Muscle of arm (tissue), 12 donors: ENCODE data around the gene FAM111B. TPM values are rescaled to one million over a fixed set of nuclear protein-coding genes. Genes with fewer than 3 reads are reported as not detected.

ENCODE experiments used
- DNase-seq: peaks from one replicate; pipeline ENCODE4 v3.0.0-alpha.2; 2013
- polyA plus RNA-seq, 12 donors: library from polyadenylated mRNA; unstranded; fragments of 120-200 nt; gene quantifications; one replicate each; pipeline ENCODE4 v1.2.1, GENCODE V29; 2013; ENCODE audit not compliant: insufficient read length in 12 of 12

FAM111B gene
- polyA plus RNA-seq, 12 donors: 5.5 to 16.8 (median 10.8) TPM; not detected in 1

DNA sequence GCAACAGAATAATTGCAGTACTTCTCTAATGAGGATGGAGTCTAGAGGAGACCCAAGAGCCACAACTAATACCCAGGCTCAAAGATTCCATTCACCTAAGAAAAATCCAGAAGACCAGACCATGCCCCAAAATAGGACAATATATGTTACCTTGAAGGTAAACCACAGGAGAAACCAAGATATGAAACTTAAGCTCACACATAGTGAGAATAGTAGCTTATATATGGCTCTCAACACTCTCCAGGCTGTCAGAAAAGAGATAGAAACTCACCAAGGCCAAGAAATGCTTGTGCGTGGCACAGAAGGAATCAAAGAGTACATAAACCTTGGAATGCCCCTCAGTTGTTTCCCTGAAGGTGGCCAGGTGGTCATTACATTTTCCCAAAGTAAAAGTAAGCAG lies 44.7 kb downstream of the FAM111B start:
- no peak for DNase-seq

DNA sequence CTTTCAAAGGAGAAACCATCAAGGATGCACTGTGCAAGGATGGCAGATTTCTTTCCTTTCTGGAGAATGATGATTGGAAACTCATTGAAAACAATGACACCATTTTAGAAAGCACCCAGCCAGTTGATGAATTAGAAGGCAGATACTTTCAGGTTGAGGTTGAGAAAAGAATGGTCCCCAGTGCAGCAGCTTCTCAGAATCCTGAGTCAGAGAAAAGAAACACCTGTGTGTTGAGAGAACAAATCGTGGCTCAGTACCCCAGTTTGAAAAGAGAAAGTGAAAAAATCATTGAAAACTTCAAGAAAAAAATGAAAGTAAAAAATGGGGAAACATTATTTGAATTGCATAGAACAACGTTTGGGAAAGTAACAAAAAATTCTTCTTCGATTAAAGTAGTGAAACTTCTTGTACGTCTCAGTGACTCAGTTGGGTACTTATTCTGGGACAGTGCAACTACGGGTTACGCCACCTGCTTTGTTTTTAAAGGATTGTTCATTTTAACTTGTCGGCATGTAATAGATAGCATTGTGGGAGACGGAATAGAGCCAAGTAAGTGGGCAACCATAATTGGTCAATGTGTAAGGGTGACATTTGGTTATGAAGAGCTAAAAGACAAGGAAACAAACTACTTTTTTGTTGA lies 45.4 kb downstream of the FAM111B start:
- no peak for DNase-seq

DNA sequence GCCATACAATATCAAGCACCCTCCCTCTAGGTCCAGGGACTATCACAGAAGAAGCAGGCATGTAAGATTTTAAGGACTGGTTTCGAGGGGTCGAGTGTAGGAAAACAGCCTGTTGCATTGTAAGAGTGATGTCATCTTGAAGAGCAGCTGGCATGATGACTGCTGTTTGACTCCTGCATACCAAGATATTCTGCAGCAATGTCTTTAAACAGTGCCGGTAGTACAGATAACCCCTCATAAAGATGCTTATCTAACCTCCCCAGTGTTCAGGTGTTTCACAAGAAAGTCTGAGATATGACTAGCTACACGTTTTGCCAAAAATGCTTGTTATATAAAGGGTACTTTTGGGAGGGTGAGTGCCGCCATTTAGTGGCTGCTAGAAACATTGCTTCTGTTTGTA lies 47.6 kb downstream of the FAM111B start:
- DNase-seq: no peak

DNA sequence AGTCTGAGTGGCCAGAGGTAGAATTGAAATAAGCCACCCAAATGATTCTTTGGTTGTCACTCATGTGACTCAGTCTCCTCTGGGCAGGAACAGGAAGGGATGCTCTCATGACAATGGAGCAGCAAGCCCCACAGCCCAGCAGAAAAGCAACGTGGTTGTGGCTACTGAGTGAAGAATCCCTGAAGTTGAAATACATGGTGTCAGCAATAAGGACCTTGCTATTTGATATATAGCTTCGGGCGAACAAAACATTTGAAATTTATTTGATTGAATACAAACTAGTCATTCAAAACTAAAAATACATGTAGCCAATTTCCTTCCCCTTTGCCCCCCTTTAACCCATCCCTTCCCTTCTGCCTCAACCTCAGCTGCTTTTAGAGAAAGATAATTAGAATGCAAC lies 50.4 kb downstream of the FAM111B start:
- DNase-seq: no peak

DNA sequence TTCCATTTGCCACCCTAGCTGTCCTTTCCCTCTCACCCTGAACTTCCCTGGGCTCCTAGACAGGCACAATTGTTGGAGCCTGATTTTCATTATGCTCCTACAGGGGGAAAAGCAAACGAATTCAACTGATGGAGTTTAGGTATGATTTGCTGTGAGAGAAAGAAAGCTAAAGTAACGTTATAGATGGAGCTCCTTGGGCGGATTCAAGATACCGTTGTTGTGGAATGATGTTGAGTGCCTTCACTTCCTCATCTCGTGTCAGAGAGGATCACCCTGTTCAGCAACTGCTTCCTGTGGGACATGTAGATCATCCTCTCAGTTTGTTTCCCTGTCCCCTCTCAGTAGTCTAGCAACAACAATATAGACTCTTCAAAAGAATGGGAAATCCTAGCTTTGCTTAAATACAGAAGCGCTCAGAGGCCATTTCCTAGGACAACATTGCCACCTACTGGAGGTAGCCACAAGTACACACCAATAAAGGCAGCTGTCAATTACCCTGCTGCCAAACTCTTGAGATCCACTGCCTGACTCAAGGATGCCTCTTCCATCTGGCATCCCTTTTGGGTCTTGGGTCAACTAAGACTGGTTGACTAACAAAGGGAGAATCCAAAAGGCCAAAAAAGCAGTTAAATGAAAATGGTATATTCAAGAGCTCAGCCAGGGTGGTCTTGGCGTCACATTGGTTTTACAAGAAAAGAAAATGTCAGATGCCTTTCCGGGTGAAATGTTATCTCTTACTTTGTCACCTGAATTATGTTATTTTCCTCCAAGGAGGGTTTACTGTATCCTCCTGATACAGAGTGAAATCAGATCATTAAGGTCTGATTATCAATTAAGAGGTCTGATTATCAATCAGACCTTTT lies 51.4 kb downstream of the FAM111B start:
- DNase-seq: peak; percentile 77

DNA sequence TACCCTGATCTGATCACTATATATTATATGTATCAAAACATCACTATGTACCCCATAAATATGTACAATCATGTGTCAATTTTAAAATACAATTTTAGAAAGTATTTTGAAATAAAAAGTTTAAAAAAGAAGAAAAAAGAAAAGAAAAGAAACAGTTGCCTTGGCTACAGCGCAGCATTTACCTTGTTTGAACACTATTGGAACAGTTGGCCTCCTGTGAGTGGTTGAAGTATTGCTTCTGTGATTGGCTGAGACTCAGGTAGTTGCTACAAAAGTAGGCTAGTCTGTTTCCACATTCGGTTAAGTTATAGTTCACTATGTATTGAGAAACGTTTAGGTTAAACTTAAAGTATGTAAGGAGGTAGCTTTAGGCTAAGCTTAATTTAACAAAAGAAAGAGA lies 57.0 kb downstream of the FAM111B start:
- DNase-seq: no peak

DNA sequence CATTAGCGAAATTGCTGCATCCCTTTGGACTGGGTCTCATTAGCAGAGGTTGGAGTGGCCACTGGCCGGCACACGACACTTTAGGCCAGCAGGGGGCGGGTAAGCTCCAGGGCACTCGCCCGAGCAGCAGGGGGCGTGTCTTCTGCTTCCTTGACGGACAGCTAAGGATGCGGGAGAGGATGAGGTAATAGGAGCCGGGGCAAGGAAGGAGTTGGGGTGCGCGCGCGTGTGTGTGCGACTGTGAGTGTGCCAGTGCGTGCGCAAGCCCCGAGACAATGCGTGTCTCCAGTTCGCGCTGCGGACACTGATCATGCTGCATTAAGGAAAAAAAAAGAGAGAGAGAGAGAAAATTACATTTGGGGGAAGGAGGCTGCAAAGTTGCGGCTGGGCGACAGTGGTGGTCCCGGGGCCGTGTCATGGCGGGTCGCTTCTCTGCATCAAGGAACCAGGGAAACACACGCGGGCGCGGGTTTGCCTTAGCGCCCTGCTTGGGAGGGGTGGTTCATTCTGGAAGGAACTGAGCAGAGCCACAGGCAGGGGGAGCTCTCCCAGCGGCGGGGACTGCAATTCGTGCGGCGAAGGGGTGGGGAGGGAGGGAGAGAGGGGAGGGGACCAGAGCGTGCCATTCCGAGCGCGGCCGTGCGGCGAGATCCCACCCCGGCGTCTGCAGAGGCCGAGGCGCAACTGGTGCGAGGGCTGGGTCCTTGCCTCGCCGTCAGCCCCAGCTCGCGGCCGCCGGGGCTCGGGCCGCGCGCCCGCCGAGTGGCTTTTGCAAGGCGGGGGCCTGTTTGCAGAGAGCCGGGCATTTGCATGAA lies 64.7 kb downstream of the FAM111B start, which contains the start of gene DTX4:
Gene DTX4, plus strand, starts transcription at position 625 of the 815 bp plus-strand sequence. CDS start 464 bp downstream, outside the sequence.
- DNase-seq: peak; percentile 93

DNA sequence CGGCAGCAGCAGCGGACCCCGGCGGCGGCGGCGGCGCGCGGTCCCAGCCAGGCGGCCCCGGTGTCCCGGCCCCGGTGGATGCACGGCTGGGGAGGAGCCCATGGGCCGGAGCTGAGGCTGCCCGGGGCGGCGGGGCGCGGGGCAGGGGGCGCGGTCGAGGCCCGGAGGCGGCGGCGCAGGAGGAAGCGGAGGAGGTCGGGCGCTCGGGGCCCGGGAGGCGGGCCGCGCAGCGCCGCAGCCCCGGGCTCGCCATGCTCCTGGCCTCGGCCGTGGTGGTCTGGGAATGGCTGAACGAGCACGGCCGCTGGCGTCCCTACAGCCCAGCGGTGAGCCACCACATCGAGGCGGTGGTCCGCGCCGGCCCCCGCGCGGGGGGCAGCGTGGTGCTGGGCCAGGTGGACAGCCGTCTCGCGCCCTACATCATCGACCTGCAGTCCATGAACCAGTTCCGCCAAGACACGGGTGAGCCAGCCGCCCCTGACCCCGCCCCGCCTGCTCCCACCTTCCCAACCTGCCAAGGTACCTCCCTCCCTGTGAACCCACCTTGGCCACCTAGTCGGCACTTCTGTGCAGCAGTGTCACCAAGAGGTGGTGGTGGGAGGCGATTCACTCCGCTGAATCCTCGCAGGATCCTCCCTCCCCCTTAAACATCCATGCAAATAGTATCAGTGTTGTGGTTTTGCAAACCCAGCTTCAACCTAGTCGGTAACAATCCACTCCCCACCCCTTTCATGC lies 65.5 kb downstream of the FAM111B start:
- no peak for DNase-seq

DNA sequence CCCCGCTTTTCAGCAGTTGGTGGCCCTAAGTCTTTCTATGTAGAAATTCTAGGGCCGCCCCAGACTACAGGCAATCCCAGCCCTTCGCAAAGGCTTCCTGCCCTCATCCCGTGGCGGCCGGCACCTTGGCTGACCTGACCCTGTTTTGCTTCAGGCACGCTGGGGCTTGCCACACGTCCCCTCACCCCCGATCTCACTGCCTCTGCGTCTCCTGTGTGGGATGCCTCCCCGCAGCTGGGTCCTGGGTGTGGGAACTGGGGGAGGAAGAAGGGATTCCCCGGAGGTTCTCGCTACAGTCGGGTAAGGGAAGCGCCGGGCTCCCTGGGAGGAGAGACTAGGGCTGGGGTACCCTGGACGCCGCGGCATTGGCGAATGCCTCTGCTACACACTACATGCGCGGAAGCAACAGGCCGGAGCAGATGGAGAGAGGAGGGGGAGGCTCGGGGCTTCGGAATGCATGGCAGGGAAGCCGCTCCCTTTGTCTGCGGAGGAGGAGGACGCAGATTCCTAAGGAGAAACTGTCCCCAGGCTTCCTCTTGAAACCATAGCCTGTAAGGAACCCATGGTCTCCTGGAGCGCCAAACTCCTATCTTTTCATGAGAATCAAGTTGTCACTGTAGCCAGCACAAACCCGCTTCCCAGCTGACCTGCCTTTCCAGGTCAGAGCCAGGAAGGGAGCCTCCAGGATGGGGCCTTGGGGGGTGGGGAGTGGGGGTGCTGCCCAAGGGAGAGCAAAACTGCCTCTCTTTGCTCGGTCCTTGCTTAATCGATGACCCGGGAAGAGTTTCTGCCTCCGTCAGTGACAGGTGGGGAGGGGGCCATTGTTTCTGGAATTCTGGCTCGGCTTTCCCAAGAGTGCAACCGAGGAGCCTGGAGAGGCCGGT lies 66.3 kb downstream of the FAM111B start:
- DNase-seq: no peak

DNA sequence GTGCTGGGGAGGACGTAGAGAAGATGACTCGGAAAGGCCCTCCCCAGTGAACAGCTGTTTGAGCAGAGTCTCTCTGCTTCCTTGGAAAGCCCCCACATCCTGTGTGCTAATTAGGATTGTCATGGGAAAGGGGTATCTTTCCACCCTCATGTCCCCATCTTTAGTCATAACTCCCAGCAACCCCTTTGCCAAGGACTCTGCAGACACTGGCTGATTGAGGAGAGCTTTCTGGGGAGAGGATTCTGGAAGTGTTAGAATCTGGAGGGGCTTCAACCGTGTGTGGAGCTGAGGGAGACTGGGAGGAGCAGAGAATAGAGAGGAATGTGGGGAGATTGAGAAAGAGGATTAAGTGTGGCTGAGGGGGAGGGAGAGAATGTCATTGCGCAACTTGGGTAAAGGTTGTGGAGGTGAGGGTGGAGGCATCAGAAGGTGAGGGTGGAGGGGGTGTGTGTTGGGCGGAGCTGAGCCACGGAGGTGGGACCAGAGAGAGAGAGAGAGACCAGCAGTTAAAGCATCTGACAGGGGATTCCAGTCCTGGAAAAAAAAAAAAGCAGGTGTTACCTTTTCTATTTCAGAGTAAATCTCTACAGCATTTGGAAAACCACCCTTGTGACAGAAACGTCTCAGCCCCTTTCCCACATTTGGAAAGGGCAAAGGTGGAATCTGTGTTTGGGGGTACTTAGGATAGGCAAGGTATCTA lies 67.1 kb downstream of the FAM111B start:
- DNase-seq: no peak

DNA sequence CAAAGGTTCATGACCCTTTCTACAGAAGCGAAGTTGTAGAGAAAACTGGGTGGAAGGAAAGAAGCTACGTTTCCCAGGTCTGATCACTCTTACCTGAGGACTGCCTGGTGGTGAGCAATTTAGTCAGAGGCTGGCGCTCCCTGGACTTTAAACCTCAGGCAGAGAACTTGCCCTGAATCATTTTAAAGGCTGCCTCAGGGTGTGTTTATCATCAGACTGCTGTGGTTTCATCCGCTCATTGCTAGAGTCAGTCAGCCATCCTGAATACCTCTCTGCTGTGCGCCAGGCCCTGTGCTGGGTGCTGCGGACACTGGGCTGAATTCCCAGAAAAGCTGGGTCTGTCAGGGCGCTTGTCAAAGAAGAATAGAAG lies 67.6 kb downstream of the FAM111B start:
- no peak for DNase-seq

DNA sequence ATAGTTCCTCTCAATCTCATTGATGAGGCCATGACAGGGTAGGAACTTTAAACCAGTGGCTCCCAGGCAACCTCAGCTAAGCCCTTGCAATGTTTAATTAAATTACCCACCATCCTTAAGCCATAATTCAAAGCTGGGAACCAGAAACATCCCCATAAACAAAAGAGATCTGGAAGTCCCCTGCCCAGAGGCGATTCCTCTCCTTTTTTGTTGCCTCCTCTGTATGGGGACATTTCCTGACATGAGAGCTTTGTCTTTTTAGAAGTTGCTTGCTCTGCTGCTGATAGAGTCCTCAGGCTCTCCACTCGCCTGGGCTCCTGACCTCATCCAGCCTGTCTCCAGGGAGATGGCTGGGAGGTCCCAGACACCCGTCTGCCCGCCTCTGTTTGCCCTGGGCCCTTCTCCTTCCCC lies 68.1 kb downstream of the FAM111B start:
- no peak for DNase-seq

DNA sequence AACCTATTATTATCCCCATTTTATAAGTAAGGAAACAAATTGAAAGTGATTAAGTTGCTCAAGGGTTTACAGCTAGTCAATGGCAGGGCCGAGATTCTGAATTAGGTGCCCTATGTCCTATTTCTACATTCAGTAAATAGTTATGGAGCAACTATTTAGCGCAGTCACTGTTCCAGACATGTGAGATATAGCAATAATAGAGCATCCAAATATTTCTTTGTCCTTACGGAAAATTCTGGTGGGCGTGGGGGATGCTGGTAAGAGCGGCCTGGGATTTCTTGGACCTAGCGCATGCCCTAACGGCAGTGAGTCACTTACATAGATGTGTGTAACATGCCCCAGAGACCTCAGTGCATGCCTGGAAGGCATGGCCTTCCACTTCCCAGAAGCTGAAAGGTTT lies 69.3 kb downstream of the FAM111B start:
- DNase-seq: no peak

Other genes starting within 250 kb of the FAM111B start
- gene GLYATL1, start 167.7 kb upstream of the FAM111B start, polyA plus RNA-seq: 1 to 10 TPM in 4 of 12 donors, under 1 TPM in 6, not detected in 2; 0.35 to 1.7 (median 0.74) TPM
- gene GLYATL1B, start 20.9 kb upstream of the FAM111B start, polyA plus RNA-seq: not detected
- 10 to 100 TPM in 11 of 12 donors, not detected in 1; 17.1 to 91.4 (median 28.6) TPM for gene FAM111A, start 35.6 kb downstream of the FAM111B start, polyA plus RNA-seq
- gene DTX4, start 64.9 kb downstream of the FAM111B start, polyA plus RNA-seq: 10 to 100 TPM in 11 of 12 donors, not detected in 1; 15.7 to 82.8 (median 22.6) TPM
- 10 to 100 TPM in 7 of 12 donors, 1 to 10 TPM in 4, not detected in 1; 7.5 to 28.3 (median 10.6) TPM for gene MPEG1, start 105.7 kb downstream of the FAM111B start, polyA plus RNA-seq